HG02884 (cell line): ENCODE data around the gene ACSL3.
"Not testable (repeated sequence)": the region's sequence is repeated elsewhere in the genome, so short reads cannot be mapped to it uniquely, and the experiment has no call there.

ENCODE experiments used
- ATAC-seq: cut with Tn5 transposase; IDR thresholded peaks from one replicate; pipeline ENCODE4 v1.9.1; 2021; ENCODE audit warnings: mild to moderate bottlenecking, moderate library complexity; ENCODE audit not compliant: unreplicated experiment

The ACSL3 gene

GRCh38 chr2:222851956-222852617 lies 8.7 kb upstream of the ACSL3 start:
- no peak for ATAC-seq

GRCh38 chr2:222854773-222855700 lies 5.8 kb upstream of the ACSL3 start:
- no peak for ATAC-seq

- ATAC-seq, result no peak
These were observed 837 bp upstream of the ACSL3 start for GRCh38 chr2:222859786-222860612.

GRCh38 chr2:222861411-222862105 lies 722 bp downstream of the ACSL3 start:
- peak; percentile 31 for ATAC-seq

GRCh38 chr2:222862106-222862908 lies 1.5 kb downstream of the ACSL3 start:
- ATAC-seq, result no peak

GRCh38 chr2:222862909-222863544 lies 2.2 kb downstream of the ACSL3 start:
- ATAC-seq, result no peak

GRCh38 chr2:222864296-222864695 lies 3.5 kb downstream of the ACSL3 start:
- ATAC-seq, result no peak

- ATAC-seq, result no peak
These were observed 4.5 kb downstream of the ACSL3 start for GRCh38 chr2:222865301-222865700.

GRCh38 chr2:222866358-222866960 lies 5.6 kb downstream of the ACSL3 start:
- ATAC-seq, result no peak

- ATAC-seq, result not testable (repeated sequence)
These were observed 7.9 kb downstream of the ACSL3 start for GRCh38 chr2:222868560-222869251.

GRCh38 chr2:222869252-222869560 lies 8.4 kb downstream of the ACSL3 start:
- ATAC-seq, result no peak

- no peak for ATAC-seq
These were observed 10.5 kb downstream of the ACSL3 start for GRCh38 chr2:222871291-222871690.

GRCh38 chr2:222872551-222872950 lies 11.7 kb downstream of the ACSL3 start:
- no peak for ATAC-seq

- no peak for ATAC-seq
These were observed 14.6 kb downstream of the ACSL3 start for GRCh38 chr2:222875482-222875881.

- no peak for ATAC-seq
These were observed 16.1 kb downstream of the ACSL3 start for GRCh38 chr2:222876947-222877346.

- ATAC-seq, result no peak
These were observed 16.9 kb downstream of the ACSL3 start for GRCh38 chr2:222877556-222878300.

- ATAC-seq, result no peak
These were observed 17.6 kb downstream of the ACSL3 start for GRCh38 chr2:222878301-222878876.
